Naive thymus-derived CD4-positive, alpha-beta T cell (primary cell): ENCODE data around the gene WIPI1. TPM values are rescaled to one million over a fixed set of nuclear protein-coding genes. Genes with fewer than 3 reads are reported as not detected.

Experiments used
- ATAC-seq: fragments of 150-1000 bp; cut with Tn5 transposase; 2 replicates; pipeline ENCODE4 v1.10.0; 2021; ENCODE audit warnings: mild to moderate bottlenecking, moderate library complexity
- CTCF ChIA-PET: fragments of 350-600 bp; sonication (Branson Sonifier 250); formaldehyde crosslinking; loops from one replicate; lab custom pipeline; 2021; ENCODE audit warnings: antibody characterized with exemption; lab: Charles Lee
- POLR2A ChIA-PET: fragments of 350-600 bp; sonication (Branson Sonifier 250); formaldehyde crosslinking; loops from one replicate; lab custom pipeline; 2021; ENCODE audit warnings: antibody characterized with exemption, inconsistent platforms; lab: Charles Lee
- DNase-seq, 9 donors: peaks; one replicate each; pipeline versions ENCODE4 v3.0.0 to v3.0.0-alpha.2; 2020 to 2022; ENCODE audit warnings: mixed read lengths in 1 of 9
- H3K27ac ChIP-seq: one replicate; pipeline ENCODE4 v1.7.0; 2013; ENCODE audit warnings: mild to moderate bottlenecking, low read depth, low read length, moderate library complexity
- H3K27me3 ChIP-seq, 2 donors: one replicate each; pipeline ENCODE4 v1.7.0; 2013; ENCODE audit warnings: low read length in 2 of 2, mild to moderate bottlenecking in 2 of 2, moderate library complexity in 2 of 2; ENCODE audit not compliant: control insufficient read depth in 2 of 2, insufficient read depth in 2 of 2
- H3K36me3 ChIP-seq, 3 experiments: 1 replicate in 2 of 3; 2 replicates in 1 of 3; pipeline ENCODE4 v1.7.0; 2013; ENCODE audit warnings: low read length in 3 of 3, mild to moderate bottlenecking in 3 of 3, moderate library complexity in 1 of 3; ENCODE audit not compliant: insufficient read depth in 3 of 3, control insufficient read depth in 2 of 3
- H3K4me1 ChIP-seq, 2 donors: one replicate each; pipeline ENCODE4 v1.7.0; 2013; ENCODE audit warnings: low read length in 2 of 2, mild to moderate bottlenecking in 2 of 2, moderate library complexity in 1 of 2; ENCODE audit not compliant: control insufficient read depth in 2 of 2, insufficient read depth in 2 of 2
- H3K4me3 ChIP-seq: 2 replicates; pipeline ENCODE4 v1.7.0; 2013; ENCODE audit warnings: mild to moderate bottlenecking, low read length
- H3K9me3 ChIP-seq, 3 experiments: 1 replicate in 2 of 3; 2 replicates in 1 of 3; pipeline ENCODE4 v1.7.0; 2013; ENCODE audit warnings: low read length in 3 of 3; ENCODE audit not compliant: control insufficient read depth in 2 of 3
- H3K27ac Mint-ChIP-seq, 9 donors: one replicate each; pipeline ENCODE4 v1.8.0; 2020 to 2022; ENCODE audit warnings: mixed read lengths in 9 of 9, mild to moderate bottlenecking in 8 of 9, moderate library complexity in 5 of 9, inconsistent platforms in 2 of 9
- H3K27me3 Mint-ChIP-seq, 5 donors: one replicate each; pipeline ENCODE4 v1.8.0; 2021 to 2022; ENCODE audit warnings: mixed read lengths in 5 of 5, mild to moderate bottlenecking in 1 of 5
- H3K36me3 Mint-ChIP-seq, 5 donors: one replicate each; pipeline ENCODE4 v1.8.0; 2020 to 2022; ENCODE audit warnings: mixed read lengths in 5 of 5, mild to moderate bottlenecking in 3 of 5, inconsistent platforms in 1 of 5
- H3K4me1 Mint-ChIP-seq, 7 donors: one replicate each; pipeline ENCODE4 v1.8.0; 2020 to 2022; ENCODE audit warnings: mixed read lengths in 7 of 7, mild to moderate bottlenecking in 3 of 7, inconsistent platforms in 1 of 7
- H3K4me3 Mint-ChIP-seq, 10 donors: one replicate each; pipeline ENCODE4 v1.8.0; 2020 to 2022; ENCODE audit warnings: mild to moderate bottlenecking in 10 of 10, mixed read lengths in 10 of 10, moderate library complexity in 6 of 10, inconsistent platforms in 2 of 10
- H3K9me3 Mint-ChIP-seq, 11 donors: one replicate each; pipeline ENCODE4 v1.8.0; 2020 to 2022; ENCODE audit warnings: mixed read lengths in 11 of 11, mild to moderate bottlenecking in 4 of 11, inconsistent platforms in 1 of 11, moderate library complexity in 1 of 11
- intact Hi-C, 2 donors: fragments of 100-400 bp; cut with micrococcal nuclease; formaldehyde crosslinking; loops; one replicate each; pipeline ENCODE4 v1.15.1; 2023
- polyA plus RNA-seq, 2 donors: library from polyadenylated mRNA; unstranded; fragments of 300-500 nt; fragmentation: Illumina TruSeq; gene quantifications; one replicate each; pipeline ENCODE4 v1.2.3, GENCODE V29; 2021
- total RNA-seq, 6 experiments: library from RNA in 5 of 6; stranded (reverse) in 5 of 6; gene quantifications; 1 replicate in 5 of 6; 2 replicates in 1 of 6; pipeline ENCODE4 v1.2.3 and lab custom pipeline; 2021 to 2026

WIPI1 gene
- total and polyA plus RNA-seq, 7 experiments from 2014 or later, result 1.7 to 16.5 (median 4.8) TPM

DNA sequence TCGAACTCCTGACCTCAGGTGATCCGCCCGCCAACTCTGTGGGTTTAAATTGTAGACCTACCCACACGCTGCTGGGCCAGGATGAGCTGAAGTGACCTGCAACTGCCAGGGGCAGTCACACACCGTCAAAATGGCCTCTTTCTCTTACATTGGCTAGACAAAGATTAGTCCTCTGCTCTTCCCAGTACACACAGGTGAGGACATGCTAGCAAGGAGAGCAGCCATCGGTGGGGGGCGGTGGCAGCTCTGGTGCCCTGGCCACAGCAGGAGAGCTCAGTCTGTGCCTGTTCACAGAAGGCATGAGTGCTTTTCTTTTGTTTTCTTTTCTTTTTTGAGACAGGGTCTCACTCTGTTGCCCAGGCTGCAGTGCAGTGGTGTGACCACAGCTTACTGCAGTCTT lies 29.7 kb downstream of the WIPI1 start:
- Mint-ChIP-seq H3K9me3 (no peaks in the 10 kb centered on the region), H3K4me3 (no peak overlapping the region), H3K27me3 (no peaks in the 10 kb centered on the region), H3K27ac (no peak overlapping the region), H3K36me3 (peaks cover 0 to 27% (median 3%) of the 10 kb centered on the region in 5 donors), H3K4me1 (peaks cover 4 to 12% (median 11%) of the 10 kb centered on the region in 7 donors)
- intact Hi-C loops, result no loop called here
- ChIA-PET CTCF (interaction anchor here (1.2 kb wide), 1 partner anchor 10 kb away, joined by 6 read pairs; no protein-coding TSS in a partner anchor), POLR2A (interaction anchor here (0.8 to 2.9 kb wide), 2 partner anchors 121 to 135 kb away, joined by 3 to 12 read pairs; partner anchors contain the start of genes ARSG and SLC16A6)
- H3K36me3 ChIP-seq, result peaks cover 0 to 11% (median 0%) of the 10 kb centered on the region in 3 experiments
- H3K27me3 ChIP-seq, result no peaks in the 10 kb centered on the region
- no peak for ATAC-seq
- no peaks in the 10 kb centered on the region for H3K9me3 ChIP-seq
- H3K4me1 ChIP-seq, result no peaks in the 10 kb centered on the region
- DNase-seq, result no peak
- no peak overlapping the region for H3K4me3 ChIP-seq
- H3K27ac ChIP-seq, result no peak overlapping the region

DNA sequence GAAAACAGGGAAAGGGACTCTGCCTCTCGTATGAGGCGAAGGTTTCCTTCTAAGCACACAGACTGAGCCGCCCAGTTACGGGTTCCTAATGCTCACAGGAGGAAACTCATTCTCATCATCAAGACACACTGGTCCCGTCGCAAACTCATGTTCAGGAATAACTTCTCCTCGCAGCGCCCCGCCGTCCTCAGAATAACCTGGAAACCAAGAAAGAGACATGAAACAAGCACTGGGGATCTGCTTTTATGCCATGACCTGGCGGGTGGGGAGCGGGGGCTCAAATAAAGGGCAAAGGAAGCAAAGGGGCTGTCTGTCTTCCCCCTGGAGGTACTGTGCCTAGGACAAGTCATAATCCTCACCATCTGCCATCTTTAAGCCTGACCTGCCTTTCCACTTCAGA lies 31.3 kb downstream of the WIPI1 start:
- H3K4me3 ChIP-seq, result no peak overlapping the region
- peaks cover 0 to 2% (median under 1%) of the 10 kb centered on the region in 7 donors for H3K4me1 Mint-ChIP-seq
- no peaks in the 10 kb centered on the region for H3K4me1 ChIP-seq
- no peak overlapping the region for H3K27ac ChIP-seq
- no peaks in the 10 kb centered on the region for H3K27me3 ChIP-seq
- no peak for DNase-seq
- ATAC-seq, result no peak
- peaks cover 0 to 11% (median 0%) of the 10 kb centered on the region in 3 experiments for H3K36me3 ChIP-seq
- POLR2A ChIA-PET, result no interaction called here
- H3K36me3 Mint-ChIP-seq, result peaks cover under 1 to 20% (median 7%) of the 10 kb centered on the region in 5 donors
- intact Hi-C loops, result no loop called here
- no peak overlapping the region for H3K4me3 Mint-ChIP-seq
- peak overlapping the region in 2 of 9 donors; percentile 16 to 44 for H3K27ac Mint-ChIP-seq
- H3K9me3 ChIP-seq, result no peaks in the 10 kb centered on the region
- no peaks in the 10 kb centered on the region for H3K27me3 Mint-ChIP-seq
- no peaks in the 10 kb centered on the region for H3K9me3 Mint-ChIP-seq
- CTCF ChIA-PET, result interaction anchor here (0.7 kb wide), 1 partner anchor 371 kb away, joined by 3 read pairs; no protein-coding TSS in a partner anchor

DNA sequence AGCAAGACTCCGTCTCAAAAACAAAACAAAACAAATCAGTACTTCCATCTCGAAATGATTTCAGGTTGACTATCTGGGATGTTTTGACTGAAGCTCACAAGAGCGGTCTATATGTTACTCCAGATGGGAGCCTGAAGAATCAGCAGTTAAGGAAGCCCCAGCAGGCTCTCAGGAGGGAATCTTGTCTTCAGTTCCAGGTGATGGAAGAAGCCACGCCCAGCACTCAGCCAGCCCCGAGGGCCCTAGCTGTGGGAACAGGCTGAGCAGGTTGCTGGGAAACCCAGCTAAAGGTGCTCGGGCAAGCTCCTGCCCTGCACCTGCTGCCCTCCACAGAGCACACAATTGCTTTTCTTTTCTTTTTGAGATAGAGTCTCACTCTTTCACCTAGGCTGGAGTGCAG lies 32.4 kb downstream of the WIPI1 start:
- Histone ChIP-seq H3K4me3 (no peak overlapping the region), H3K9me3 (no peaks in the 10 kb centered on the region), H3K36me3 (peaks cover 0 to 21% (median 2%) of the 10 kb centered on the region in 3 experiments), H3K27ac (no peak overlapping the region), H3K27me3 (no peaks in the 10 kb centered on the region), H3K4me1 (no peaks in the 10 kb centered on the region)
- intact Hi-C loops, result no loop called here
- DNase-seq (no peak), ATAC-seq (no peak)
- no peak overlapping the region for H3K27ac Mint-ChIP-seq
- no peaks in the 10 kb centered on the region for H3K27me3 Mint-ChIP-seq
- peaks cover 0 to 5% (median 0%) of the 10 kb centered on the region in 7 donors for H3K4me1 Mint-ChIP-seq
- no peak overlapping the region for H3K4me3 Mint-ChIP-seq
- ChIA-PET POLR2A (interaction anchor here (0.7 to 1.2 kb wide), 2 partner anchors 41 to 78 kb away, joined by 3 to 4 read pairs; no protein-coding TSS in a partner anchor), CTCF (no interaction called here)
- H3K9me3 Mint-ChIP-seq, result no peaks in the 10 kb centered on the region
- H3K36me3 Mint-ChIP-seq, result peaks cover 7 to 29% (median 16%) of the 10 kb centered on the region in 5 donors

DNA sequence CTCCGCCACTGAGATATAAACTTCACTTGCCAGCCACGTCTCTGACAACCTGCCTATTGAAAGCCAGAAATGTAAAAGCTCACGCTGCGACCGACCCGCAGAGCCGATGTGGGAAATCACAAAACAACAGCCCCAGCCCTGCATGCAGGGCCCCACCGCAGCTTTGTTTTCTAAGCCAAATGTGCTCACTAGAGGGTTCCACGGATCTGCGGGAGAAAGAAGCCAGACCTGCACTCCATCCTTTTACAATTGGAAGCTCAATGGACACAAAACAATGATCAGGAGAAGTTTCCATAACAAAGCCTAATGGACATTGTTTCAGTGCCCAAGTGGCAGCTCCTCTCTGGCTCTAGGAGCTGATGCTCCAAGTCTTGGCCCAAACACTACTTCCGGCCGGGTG lies 33.1 kb downstream of the WIPI1 start:
- Histone ChIP-seq H3K9me3 (no peaks in the 10 kb centered on the region), H3K27ac (no peak overlapping the region), H3K4me3 (no peak overlapping the region), H3K36me3 (peaks cover 0 to 24% (median 5%) of the 10 kb centered on the region in 3 experiments), H3K27me3 (no peaks in the 10 kb centered on the region), H3K4me1 (no peaks in the 10 kb centered on the region)
- ChIA-PET POLR2A (interaction anchor here (0.7 to 1.2 kb wide), 2 partner anchors 40 to 78 kb away, joined by 3 to 4 read pairs; no protein-coding TSS in a partner anchor), CTCF (no interaction called here)
- no peaks in the 10 kb centered on the region for H3K27me3 Mint-ChIP-seq
- DNase-seq (no peak), ATAC-seq (no peak)
- no peaks in the 10 kb centered on the region for H3K9me3 Mint-ChIP-seq
- no peak overlapping the region for H3K4me3 Mint-ChIP-seq
- intact Hi-C loops, result no loop called here
- H3K36me3 Mint-ChIP-seq, result peaks cover 7 to 33% (median 19%) of the 10 kb centered on the region in 5 donors
- peaks cover 0 to 5% (median 0%) of the 10 kb centered on the region in 7 donors for H3K4me1 Mint-ChIP-seq
- H3K27ac Mint-ChIP-seq, result no peak overlapping the region

DNA sequence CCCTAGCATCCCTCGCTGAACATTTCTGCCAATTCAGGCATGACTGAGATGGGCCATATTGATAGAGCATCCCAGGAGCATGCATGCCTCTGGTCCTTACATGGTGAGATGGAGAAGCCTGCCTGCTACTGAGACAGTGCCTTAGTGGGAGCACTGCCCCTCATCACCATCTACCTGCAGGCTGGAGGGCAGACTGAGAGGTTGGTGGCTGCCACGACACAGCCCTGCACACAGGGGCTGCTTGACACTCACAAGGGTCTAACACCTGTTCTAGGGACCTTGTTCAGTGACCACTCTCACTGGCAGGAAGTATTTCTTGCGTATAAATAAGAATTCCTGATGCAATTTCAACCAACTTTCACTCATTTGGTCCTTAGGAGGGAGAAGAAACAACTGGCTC lies 34.0 kb downstream of the WIPI1 start:
- peaks cover 7 to 33% (median 19%) of the 10 kb centered on the region in 5 donors for H3K36me3 Mint-ChIP-seq
- ChIA-PET POLR2A (interaction anchor here (0.5 to 0.8 kb wide), 3 partner anchors 23 to 70 kb away, joined by 3 read pairs; no protein-coding TSS in a partner anchor), CTCF (no interaction called here)
- Histone ChIP-seq H3K27ac (no peak overlapping the region), H3K9me3 (no peaks in the 10 kb centered on the region), H3K4me1 (no peaks in the 10 kb centered on the region), H3K4me3 (no peak overlapping the region), H3K27me3 (no peaks in the 10 kb centered on the region), H3K36me3 (peaks cover 0 to 24% (median 5%) of the 10 kb centered on the region in 3 experiments)
- ATAC-seq (no peak), DNase-seq (no peak)
- peak overlapping the region in 3 of 9 donors; percentile 16 to 36 (median 35) for H3K27ac Mint-ChIP-seq
- H3K4me3 Mint-ChIP-seq, result no peak overlapping the region
- intact Hi-C loops, result no loop called here
- H3K9me3 Mint-ChIP-seq, result no peaks in the 10 kb centered on the region
- H3K4me1 Mint-ChIP-seq, result peaks cover 0 to 5% (median under 1%) of the 10 kb centered on the region in 7 donors
- no peaks in the 10 kb centered on the region for H3K27me3 Mint-ChIP-seq

DNA sequence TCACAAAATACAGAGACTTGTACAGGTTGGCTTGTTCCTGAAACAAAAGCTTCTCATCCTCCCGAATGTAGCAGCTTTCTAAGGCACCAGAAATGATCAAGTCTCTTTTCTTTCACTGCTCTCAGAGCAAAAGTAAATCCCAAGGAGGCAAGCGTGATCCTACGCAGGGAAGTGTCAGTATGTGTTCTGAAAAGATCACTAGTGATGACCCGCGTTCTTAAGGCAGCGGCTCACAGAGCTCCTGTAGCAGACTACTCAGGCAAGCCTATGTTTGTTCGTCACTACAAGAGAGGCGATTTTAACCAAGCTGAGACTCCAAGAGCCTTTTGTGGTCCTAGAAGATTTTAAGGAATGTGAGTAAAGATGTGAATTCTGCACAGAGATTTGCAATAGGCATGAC lies 34.5 kb downstream of the WIPI1 start:
- Histone ChIP-seq H3K4me1 (no peaks in the 10 kb centered on the region), H3K27ac (no peak overlapping the region), H3K4me3 (no peak overlapping the region), H3K36me3 (peaks cover 0 to 24% (median 5%) of the 10 kb centered on the region in 3 experiments), H3K9me3 (no peaks in the 10 kb centered on the region), H3K27me3 (no peaks in the 10 kb centered on the region)
- Mint-ChIP-seq H3K27me3 (no peaks in the 10 kb centered on the region), H3K9me3 (peaks cover 0 to 2% (median 0%) of the 10 kb centered on the region in 11 donors), H3K36me3 (peaks cover 7 to 37% (median 19%) of the 10 kb centered on the region in 5 donors), H3K4me1 (peaks cover 0 to 10% (median 3%) of the 10 kb centered on the region in 7 donors), H3K27ac (peak overlapping the region in 2 of 9 donors; percentile 35 to 46), H3K4me3 (no peak overlapping the region)
- ATAC-seq (no peak), DNase-seq (no peak)
- POLR2A ChIA-PET, result interaction anchor here (0.5 to 0.8 kb wide), 4 partner anchors 23 to 133 kb away, joined by 3 read pairs; no protein-coding TSS in a partner anchor
- CTCF ChIA-PET, result no interaction called here
- intact Hi-C loops, result no loop called here
